Endometrial microvascular endothelial cells (primary cell): ENCODE results near the gene PCDHGA11. TPM values are rescaled to one million over a fixed set of nuclear protein-coding genes. Genes with fewer than 3 reads are reported as not detected.
"Not testable (repeated sequence)": the region's sequence is repeated elsewhere in the genome, so short reads cannot be mapped to it uniquely, and the experiment has no call there.

ENCODE experiments used
- in situ Hi-C: cut with HindIII; loops from 2 replicates; pipeline ENCODE4 v1.10.0; 2017; ENCODE audit warnings: low sequenced_read_pairs, low pct_unique_long_range_greater_than_20kb; ENCODE audit errors: inconsistent ontology term
- total RNA-seq: library from RNA; depleted of rRNA; stranded (reverse); fragments of >200 nt; gene quantifications from one replicate; pipeline ENCODE4 v1.2.3, GENCODE V29; 2015; ENCODE audit errors: inconsistent ontology term

The PCDHGA11 gene
- total RNA-seq, 1 donor from 2014 or later, result 4.5 TPM

- in situ Hi-C loops, result no loop called here
These were observed 2.0 kb downstream of the PCDHGA11 start for GRCh38 chr5:141422742-141423291.

GRCh38 chr5:141427783-141428426 is 7.1 kb downstream of the PCDHGA11 start:
- in situ Hi-C loops, result no loop called here

- in situ Hi-C loops, result no loop called here
These were observed 9.7 kb downstream of the PCDHGA11 start, which contains the start of gene PCDHGA12 for GRCh38 chr5:141430332-141431113. TSS of gene PCDHGA12 (plus strand) at chr5:141430507. CDS start at chr5:141430760, 253 bp downstream.

GRCh38 chr5:141431286-141431685 is 10.4 kb downstream of the PCDHGA11 start:
- in situ Hi-C loops, result no loop called here

GRCh38 chr5:141432308-141432707 is 11.5 kb downstream of the PCDHGA11 start:
- in situ Hi-C loops, result not testable (repeated sequence)

- in situ Hi-C loops, result not testable (repeated sequence)
These were observed 11.9 kb downstream of the PCDHGA11 start for GRCh38 chr5:141432726-141433125.

- in situ Hi-C loops, result no loop called here
These were observed 13.2 kb downstream of the PCDHGA11 start for GRCh38 chr5:141434006-141434405.

GRCh38 chr5:141437221-141437620 is 16.4 kb downstream of the PCDHGA11 start:
- in situ Hi-C loops, result no loop called here

- in situ Hi-C loops, result no loop called here
These were observed 18.7 kb downstream of the PCDHGA11 start for GRCh38 chr5:141439411-141440141.

GRCh38 chr5:141440341-141440740 is 19.5 kb downstream of the PCDHGA11 start:
- in situ Hi-C loops, result no loop called here

GRCh38 chr5:141441571-141442170 is 20.8 kb downstream of the PCDHGA11 start:
- in situ Hi-C loops, result no loop called here

- in situ Hi-C loops, result no loop called here
These were observed 44.5 kb downstream of the PCDHGA11 start for GRCh38 chr5:141465351-141465750.

Other genes with a start within 250 kb of the PCDHGA11 start
- gene PCDHB7, start 248.4 kb upstream of the PCDHGA11 start, total RNA-seq, result 1.2 TPM
- gene PCDHB8, start 243.3 kb upstream of the PCDHGA11 start, total RNA-seq, result not detected
- gene PCDHB16, start 238.7 kb upstream of the PCDHGA11 start, total RNA-seq, result 0.28 TPM
- gene PCDHB9, start 233.9 kb upstream of the PCDHGA11 start, total RNA-seq, result not detected
- 0.19 TPM for gene PCDHB10, start 228.7 kb upstream of the PCDHGA11 start, total RNA-seq
- 0.19 TPM for gene PCDHB11, start 221.4 kb upstream of the PCDHGA11 start, total RNA-seq
- not detected for gene PCDHB12, start 212.3 kb upstream of the PCDHGA11 start, total RNA-seq
- gene PCDHB13, start 207.1 kb upstream of the PCDHGA11 start, total RNA-seq, result 0.65 TPM
- 0.37 TPM for gene PCDHB14, start 197.7 kb upstream of the PCDHGA11 start, total RNA-seq
- not detected for gene PCDHB15, start 175.7 kb upstream of the PCDHGA11 start, total RNA-seq
- gene SLC25A2, start 117.0 kb upstream of the PCDHGA11 start, total RNA-seq, result 0.09 TPM
- 45.0 TPM for gene TAF7, start 100.3 kb upstream of the PCDHGA11 start, total RNA-seq
- gene PCDHGA1, start 90.5 kb upstream of the PCDHGA11 start, total RNA-seq, result 0.09 TPM
- 0.84 TPM for gene PCDHGA2, start 82.3 kb upstream of the PCDHGA11 start, total RNA-seq
- gene PCDHGA3, start 77.2 kb upstream of the PCDHGA11 start, total RNA-seq, result 1.3 TPM
- 0.74 TPM for gene PCDHGB1, start 71.0 kb upstream of the PCDHGA11 start, total RNA-seq
- 3.2 TPM for gene PCDHGA4, start 66.0 kb upstream of the PCDHGA11 start, total RNA-seq
- 2.0 TPM for gene PCDHGB2, start 61.1 kb upstream of the PCDHGA11 start, total RNA-seq
- gene PCDHGA5, start 56.9 kb upstream of the PCDHGA11 start, total RNA-seq, result 0.46 TPM
- gene PCDHGB3, start 50.8 kb upstream of the PCDHGA11 start, total RNA-seq, result 0.65 TPM
- gene PCDHGA6, start 47.2 kb upstream of the PCDHGA11 start, total RNA-seq, result 1.2 TPM
- gene PCDHGA7, start 38.3 kb upstream of the PCDHGA11 start, total RNA-seq, result 1.0 TPM
- gene PCDHGB4, start 33.4 kb upstream of the PCDHGA11 start, total RNA-seq, result 2.4 TPM
- under 0.01 TPM for gene PCDHGA8, start 28.4 kb upstream of the PCDHGA11 start, total RNA-seq
- 3.7 TPM for gene PCDHGB5, start 23.1 kb upstream of the PCDHGA11 start, total RNA-seq
- 0.19 TPM for gene PCDHGA9, start 18.3 kb upstream of the PCDHGA11 start, total RNA-seq
- 1.0 TPM for gene PCDHGB6, start 13.0 kb upstream of the PCDHGA11 start, total RNA-seq
- 1.1 TPM for gene PCDHGA10, start 8.1 kb upstream of the PCDHGA11 start, total RNA-seq
- 1.2 TPM for gene PCDHGB7, start 3.4 kb upstream of the PCDHGA11 start, total RNA-seq
- 0.74 TPM for gene PCDHGA12, start 9.5 kb downstream of the PCDHGA11 start, total RNA-seq
- 8.1 TPM for gene PCDHGC3, start 54.9 kb downstream of the PCDHGA11 start, total RNA-seq
- gene PCDHGC4, start 64.0 kb downstream of the PCDHGA11 start, total RNA-seq, result not detected
- gene PCDHGC5, start 68.0 kb downstream of the PCDHGA11 start, total RNA-seq, result not detected
- 91.6 TPM for gene DIAPH1, start 197.9 kb downstream of the PCDHGA11 start, total RNA-seq
- gene HDAC3, start 215.8 kb downstream of the PCDHGA11 start, total RNA-seq, result 43.5 TPM
- 9.0 TPM for gene RELL2, start 215.9 kb downstream of the PCDHGA11 start, total RNA-seq
- gene FCHSD1, start 230.4 kb downstream of the PCDHGA11 start, total RNA-seq, result 68.2 TPM